HG03558 (cell line): ENCODE measurements around the gene OVCH2.
"Not testable (repeated sequence)": the region's sequence is repeated elsewhere in the genome, so short reads cannot be mapped to it uniquely, and the experiment has no call there.

Experiments used
- ATAC-seq: cut with Tn5 transposase; IDR thresholded peaks from one replicate; pipeline ENCODE4 v1.9.1; 2021; ENCODE audit warnings: moderate number of reproducible peaks; ENCODE audit not compliant: unreplicated experiment; ENCODE audit errors: extremely low read depth

The OVCH2 gene

DNA sequence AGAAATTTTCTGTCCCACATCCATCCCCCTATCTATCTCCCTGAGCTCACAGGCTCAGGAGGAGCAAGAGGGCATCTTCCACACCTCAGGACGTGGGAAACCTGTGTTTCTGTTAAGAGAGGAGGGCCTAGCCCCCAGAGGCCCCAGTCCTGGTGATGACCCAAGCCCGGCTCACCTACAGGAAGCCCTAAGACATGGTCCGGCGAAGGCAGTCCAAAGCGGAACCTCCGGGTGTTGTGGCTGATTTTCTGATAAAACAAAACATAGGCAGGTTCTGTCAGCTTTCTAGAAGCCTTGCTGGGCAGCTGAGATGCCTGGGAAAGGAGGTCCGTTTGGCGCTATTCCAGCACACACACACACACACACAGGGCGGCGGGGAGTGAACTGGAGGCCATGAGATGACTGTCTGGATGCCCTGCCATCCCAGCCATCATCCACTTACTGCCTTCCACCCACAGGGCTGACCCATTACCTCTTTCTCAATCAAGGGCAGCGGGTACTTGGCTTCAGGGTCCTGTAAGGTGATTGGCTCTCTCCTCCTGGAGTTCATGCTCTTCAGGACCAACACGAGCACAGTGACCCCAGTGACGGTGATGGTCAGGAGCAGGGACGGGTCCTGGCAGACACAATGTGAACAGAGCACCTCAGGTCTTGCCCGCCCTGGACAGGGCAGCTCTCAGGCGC, 33.9 kb downstream of the OVCH2 start:
- ATAC-seq: no peak

DNA sequence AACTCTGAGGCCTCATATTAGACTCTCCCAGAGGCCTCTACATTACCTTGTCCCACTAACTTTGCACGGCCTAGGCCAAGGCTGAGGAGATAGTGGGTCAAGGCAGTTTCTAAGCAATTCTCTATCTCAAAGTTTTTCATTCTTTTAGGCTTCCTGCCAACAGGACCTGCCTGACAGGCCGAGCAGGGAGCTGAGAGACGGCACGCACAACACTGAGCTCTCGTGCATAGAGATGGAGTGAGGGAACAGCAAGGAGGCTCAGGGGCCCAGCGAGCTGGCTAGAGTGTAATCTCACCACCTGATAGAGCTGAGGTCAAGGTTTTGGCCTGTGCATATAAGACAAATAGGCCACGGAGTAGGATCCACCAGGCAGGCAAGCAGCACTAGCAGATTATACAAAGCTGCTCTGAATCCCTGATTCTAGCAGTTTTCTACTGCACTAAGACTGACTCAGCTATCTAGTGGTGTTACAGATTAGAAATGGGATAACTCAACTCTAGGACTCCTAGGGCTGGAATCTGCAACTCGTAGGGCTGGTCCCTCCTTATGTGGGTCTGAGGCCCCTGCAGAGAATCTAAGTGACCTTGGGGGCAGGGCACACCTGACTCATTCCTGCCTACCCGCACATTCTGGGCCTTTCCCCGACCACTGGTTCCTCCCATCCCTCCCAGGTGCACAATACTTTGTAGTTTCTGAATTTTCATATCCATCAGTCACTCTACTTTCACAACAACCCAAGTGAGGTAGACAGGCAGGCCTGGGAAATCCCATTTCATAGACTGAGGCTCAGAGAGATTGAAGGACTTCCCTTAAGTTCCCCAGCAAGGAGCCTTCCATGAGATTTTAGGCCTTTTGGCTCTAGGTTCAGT, 34.7 kb downstream of the OVCH2 start:
- peak; percentile 81 for ATAC-seq

DNA sequence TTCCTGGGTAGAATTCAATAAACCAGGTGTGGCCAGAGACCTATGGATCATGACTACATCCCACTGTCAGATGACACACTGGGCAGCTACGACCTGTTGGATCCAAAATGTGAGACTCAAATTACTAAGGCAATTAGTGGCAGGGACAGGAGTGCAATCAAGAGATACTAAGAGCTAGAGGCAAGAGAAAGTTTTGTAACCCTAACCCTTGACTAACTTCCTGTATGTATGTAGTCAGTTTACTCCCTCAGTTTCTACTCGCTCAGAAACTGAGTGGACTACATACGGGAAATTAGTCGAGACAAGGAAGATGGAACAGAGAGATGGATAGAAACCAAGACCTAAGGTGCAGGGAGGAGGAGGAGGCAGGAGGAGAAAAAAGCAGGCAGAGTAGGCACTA, 35.6 kb downstream of the OVCH2 start:
- ATAC-seq: no peak

DNA sequence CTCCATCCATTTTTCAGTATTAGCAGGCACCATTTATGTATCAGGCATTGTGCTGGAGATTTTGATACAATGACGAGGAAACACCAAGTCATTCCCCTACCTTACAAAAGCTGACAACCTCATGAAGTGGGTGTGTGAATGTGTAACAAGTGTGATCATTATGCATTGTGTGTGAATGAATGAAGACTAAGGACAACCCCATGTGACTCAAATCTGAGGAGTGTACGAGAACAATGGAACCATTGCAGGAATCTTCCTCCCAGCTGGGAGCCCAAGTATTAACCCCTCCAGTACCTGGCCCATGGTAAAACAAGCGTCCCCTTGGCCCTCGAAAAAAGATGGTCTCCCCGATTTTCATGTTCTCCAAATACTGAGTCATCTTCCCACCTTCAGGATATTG, 37.4 kb downstream of the OVCH2 start:
- no peak for ATAC-seq

DNA sequence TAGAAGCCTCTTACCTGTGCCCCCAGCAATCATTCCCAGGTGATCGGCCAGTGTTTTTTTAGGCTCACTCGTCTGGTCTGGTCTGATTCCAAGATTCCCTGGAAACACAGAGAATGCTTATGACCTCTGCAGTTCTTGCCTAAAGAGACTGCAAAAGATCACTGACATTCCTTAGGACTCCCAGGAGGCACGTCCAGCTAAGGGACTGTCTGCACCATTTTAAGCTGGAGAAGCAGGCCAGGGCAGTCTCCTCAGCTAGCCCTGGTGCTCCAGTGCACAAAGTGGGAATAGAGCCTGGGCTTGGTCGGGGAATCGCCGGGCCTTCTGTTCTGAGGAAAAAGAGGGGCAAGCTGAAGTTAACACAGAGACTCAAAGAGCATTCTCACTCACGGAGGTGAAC, 37.8 kb downstream of the OVCH2 start:
- ATAC-seq: no peak

DNA sequence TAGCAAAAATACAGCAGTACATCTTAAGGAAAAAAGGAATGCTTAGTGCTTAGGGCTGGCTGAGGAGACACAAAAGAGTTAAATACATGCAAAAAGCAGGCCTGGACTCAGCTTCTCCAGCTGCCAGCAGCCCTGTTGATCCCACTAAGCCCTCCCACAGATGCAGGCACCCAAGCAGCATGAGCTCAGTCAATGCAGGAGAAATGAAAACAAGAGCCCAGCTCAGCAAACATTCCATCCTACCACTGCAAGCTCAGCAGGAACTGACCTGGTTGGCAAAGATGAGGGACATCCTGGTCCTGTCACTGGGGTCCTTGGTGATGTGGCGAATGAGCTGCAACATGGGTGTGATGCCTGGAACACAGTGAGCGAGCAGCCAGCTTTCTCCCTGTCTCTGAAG, 38.8 kb downstream of the OVCH2 start:
- no peak for ATAC-seq

DNA sequence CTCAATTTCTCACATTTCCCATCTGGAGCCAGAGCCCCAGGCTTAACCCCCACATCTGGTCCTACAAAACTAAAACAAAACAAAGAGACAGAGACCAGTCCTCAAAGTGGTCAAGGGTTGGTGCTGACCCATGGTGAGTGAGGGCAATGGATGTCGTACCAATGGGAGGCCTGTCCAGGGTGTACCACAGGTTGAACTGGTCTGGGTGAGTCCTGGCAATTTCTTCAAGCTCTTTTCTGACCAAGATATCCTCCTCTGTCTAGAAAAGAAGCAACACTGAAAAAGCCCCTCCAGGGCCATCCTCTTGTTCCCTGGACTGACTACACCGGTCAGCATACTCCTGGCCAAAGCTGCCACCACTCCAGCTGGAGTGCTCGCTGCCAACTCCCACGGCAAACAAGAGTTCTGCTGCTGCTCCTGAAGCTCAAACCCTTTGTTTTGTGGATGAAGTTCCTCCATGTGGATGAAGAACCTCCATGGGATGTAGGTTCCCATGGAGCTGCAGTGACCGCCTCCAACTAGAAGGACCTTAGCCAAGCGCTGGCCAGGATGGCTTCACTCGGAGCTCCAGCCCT, 39.9 kb downstream of the OVCH2 start:
- no peak for ATAC-seq

DNA sequence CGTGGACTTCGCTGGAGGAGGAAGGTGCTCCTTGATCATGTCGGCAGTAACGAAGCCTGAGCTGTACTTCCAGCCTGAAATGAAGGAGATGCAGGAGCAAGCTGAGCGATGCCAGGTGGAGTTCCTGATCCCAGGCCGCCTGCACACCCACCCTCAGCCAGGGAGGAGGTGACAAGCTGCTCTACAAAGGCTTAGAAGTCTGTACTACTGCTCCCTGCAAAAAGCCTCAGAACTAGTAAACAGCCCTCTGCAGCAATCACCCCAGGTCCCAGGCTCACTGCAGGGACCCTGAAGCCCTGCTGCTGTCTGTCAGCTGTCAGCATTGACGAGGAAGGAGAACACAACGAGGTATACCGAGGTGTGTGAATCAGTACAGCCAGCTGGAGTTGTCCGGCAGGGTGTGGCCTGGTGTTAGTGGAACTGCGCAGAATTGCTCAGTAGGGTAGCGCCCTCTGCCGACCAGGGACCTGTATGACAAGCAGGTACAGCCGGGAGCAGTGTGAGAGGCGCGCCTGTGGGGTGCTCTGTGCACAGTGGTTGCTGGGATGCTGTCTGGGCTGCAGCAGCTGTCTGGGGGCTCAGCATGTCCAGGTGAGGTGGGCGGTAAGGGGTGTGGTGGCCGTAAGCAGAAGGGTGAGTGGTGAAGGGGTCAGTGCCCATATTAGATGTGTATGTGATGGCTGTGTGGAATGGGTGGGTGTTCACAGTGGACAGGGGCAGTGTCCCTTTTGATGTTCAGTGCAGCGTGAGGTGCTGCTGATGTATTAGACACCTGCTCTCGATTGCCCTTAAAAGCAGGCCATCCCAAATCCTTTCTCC, 40.6 kb downstream of the OVCH2 start:
- peak; percentile 95 for ATAC-seq

DNA sequence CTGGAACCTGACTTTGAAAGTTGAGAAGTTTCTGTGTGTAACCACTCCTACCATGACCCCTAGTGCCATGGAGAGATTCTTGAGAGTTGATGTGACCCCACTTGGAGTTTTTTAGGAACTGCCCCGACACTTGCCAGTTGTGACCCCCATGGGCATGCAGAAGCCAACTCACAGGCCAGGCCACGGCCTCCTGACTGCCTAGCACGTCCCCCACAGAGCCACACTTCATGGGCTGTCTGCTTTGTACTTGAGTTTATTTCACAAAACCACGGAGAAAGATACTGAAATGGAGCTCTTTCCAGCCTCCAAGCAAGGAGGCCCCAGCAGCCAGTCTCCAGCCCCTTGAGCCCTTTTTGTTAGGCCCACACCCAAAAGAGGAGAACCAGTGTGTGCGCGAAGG, 41.4 kb downstream of the OVCH2 start:
- no peak for ATAC-seq

DNA sequence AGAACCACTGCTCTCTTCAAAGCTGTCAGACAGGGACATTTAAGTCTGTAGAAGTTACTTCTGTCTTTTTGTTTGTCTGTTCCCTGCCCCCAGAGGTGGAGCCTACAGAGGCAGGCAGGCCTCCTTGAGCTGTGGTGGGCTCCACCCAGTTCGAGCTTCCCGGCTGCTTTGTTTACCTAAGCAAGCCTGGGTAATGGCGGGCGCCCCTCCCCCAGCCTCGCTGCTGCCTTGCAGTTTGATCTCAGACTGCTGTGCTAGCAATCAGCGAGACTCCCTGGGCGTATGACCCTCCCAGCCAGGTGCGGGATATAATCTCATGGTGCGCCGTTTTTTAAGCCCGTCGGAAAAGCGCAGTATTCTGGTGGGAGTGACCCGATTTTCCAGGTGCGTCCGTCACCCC, 42.7 kb downstream of the OVCH2 start:
- ATAC-seq: not testable (repeated sequence)

DNA sequence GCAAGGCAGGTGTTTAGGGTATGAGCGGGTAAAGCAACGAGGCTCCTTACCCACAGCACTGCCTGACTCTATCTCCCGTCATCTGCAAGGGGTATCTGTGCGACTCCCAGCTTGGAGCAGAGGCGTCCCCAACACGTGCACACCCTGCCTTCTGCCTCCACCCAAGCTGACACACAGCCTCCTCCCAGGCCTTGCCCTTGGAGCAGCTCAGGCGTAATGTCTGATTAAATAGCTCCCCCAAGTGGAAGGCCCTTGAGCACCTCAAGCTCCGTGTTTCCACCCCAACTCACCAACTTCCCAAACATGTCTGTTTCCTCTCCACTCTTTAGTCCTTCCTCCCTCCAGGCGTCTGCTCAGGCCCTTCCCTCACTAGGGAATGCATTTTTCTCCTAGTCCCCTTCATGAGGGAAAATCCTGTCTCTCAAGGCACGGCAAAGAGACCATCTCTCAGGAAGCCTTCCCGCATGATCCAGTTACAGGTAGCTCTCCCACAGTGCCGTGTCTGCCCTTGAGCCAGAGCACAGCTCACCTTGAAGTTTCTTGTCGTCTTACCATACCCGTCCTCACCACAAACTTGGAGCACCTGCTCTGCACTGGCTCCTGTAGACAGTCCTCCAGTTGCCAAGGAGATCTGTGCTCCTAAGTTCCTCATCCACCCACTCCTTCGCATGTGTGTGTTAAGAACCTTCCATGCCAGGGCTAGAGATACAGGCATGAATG, 48.8 kb downstream of the OVCH2 start:
- ATAC-seq: no peak

DNA sequence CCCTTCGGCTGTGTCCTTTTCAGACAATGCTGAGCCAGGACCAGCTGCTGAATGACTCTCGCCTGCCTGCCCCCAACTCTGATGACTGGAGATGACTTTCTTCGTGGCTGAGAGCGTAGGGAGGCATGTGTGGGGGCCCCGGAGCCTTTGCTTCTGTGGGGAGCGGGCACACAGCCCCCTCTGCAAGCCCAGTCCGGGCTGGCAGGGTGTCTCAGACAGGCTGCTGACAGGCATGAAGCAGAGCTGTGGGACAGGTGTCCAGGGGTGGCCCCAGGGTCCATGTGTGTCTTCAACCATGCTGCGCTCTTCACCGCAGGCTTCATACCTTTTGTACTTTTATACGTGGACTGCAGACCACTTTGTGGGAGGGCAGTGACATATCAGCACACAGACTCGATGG, 49.6 kb downstream of the OVCH2 start:
- ATAC-seq: no peak

DNA sequence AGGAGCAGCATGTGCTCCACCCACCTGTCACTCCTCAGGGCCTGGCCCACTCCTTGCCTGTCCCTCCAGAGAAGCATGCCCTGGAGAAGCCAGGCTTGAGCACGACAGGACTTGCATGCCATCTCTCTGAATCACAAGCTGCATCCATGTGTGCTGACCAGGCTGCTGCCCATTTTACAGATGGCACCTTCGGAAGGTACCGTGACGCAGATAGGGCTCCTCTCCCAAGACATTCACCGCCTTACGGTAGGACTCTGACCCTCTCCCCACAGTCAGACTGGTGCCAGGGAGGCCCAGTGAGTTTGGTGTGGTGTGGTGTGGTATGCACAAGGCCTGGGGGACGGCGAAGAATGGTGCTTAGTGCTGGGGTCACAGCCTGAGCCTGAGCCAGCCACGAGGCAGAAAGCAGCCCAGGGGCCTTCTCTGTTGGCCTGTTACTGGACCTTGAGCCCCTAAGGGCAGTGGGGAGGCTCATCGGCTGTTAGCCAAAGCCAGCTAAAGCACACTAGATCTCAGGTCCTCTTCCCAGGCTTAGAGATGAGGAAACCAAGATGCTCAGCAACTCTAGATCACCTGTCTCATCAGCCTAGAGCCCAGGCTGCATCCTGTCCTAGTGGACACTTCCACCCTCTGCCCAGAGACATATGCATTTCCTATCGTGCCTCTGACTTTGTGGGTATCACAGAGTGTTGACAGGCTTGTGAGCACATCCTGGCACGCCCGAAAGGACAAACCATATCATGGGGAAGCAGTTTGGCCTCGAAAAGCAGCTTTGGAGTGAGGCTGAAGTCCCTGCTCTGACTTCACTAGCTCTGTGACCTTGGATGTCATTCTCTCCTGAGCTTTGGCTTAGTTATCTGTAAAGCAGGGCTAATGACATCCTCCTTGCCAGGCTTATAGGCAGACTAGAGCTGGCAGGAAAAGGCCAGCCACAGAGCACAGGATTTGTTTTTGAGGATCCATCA, 50.7 kb downstream of the OVCH2 start:
- no peak for ATAC-seq

DNA sequence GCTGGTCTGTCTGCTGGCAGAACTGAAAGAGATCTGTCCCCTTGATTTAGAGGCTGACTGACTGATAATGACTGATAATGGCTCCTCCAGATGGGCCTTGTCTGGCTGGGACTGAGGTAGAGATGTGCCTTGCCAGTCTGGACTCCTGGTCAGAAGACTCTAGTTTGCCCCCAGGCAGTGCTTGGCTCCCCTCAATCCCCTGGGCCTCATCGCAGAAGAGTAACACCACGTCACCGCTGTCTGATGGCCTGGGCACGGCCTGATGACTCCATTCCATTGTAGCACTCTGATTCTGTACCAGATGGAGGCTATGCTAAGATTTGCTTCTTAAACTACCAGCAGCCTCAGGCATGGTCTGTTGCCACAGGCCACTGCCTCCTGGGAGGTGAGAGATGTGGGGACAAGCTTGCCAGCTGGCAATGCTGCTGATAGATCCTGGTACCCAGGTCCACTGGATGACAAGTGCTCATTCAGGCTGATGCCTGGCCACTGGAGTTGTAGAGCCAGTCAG, 52.0 kb downstream of the OVCH2 start:
- ATAC-seq: no peak

DNA sequence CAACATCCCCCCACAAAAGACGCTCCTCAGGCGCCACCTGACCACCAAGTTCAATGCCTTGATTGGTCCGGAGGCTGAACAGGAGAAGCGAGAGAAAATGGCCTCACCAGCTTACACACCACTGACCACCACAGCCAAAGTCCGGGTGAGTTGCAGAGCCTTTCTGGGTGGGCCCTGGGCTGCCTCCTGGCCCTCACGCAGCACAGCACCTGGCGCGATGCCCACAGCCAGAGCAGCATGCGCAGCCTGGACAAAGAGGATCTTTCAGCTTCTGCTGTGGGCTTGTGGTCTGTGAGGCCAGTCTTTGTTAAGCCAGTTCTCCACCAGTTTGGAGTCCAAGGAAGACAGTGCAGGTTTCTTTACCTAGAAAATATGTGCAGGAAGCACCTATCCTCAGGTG, 54.6 kb downstream of the OVCH2 start:
- ATAC-seq: no peak

DNA sequence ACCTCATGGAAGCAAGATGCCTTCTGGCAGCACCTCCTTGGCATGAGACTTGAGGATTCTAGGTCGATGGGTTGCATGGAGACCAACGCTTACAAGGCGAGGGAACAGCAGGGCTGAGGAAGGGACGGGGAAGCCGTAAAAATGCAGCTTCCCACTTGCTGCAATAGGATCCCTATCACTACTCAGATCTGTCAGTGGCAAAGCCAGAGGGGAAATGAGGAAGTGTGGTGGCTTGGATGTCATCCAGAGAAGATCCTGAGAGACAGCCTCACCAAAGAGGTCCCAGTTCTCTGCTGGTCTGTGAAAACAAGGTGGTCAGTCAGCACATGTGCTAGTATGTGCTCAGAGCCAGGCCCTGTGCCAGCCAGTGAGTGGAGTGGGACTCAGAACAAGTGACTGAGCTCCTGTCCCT, 55.1 kb downstream of the OVCH2 start:
- ATAC-seq: no peak

DNA sequence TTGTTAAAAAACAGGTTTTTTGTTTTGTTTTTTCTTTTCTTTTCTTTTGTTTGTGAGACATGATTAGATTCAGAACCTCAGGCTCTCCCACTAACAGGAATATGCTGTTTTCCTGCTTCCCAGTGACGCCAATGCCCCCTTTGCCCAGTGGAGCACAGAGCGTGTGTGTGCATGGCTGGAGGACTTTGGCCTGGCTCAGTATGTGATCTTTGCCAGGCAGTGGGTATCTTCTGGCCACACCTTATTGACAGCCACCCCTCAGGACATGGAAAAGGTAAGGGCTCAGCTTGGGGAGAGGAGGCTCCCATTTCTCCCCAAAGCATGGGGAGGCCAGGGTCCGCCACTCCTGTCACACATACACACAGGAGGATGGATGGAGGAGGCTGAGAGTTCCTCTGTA, 58.0 kb downstream of the OVCH2 start:
- no peak for ATAC-seq

DNA sequence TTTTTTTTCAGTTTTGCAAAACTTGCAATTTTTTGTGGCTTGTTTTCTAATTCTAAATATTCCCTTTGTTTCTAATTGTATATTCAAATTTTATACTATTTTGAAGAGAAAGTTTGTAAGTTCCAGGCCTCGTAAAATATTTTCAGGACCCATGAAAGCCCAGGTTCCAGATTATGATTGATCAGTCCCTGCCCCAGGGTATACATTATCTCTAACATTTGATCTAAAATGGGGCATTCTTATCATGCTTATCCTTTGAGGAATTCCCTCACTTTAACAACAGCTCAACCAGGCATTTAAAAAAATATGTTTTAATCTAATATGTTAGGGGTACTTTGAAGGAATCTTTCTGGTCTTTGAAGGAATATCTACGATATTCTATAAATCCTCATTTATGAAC, 59.4 kb downstream of the OVCH2 start:
- no peak for ATAC-seq

DNA sequence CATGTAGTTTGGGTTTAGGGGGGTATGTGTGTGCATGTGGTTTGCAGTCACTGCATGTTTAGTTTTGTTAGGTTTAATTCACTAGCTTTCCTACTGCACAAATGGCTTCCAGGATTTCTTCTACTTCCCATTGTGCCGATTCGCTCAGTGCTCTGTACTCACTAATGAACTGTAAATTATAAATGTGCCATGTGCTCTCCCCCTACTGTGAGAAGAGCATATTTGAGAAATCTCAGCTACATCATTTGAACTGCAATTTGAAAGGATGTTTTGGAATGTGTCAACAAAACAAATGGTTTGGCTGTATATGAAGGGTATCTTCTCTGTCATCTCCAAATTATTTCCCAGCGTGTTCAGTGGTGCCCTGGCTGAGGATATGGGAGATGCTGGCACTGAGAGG, 61.1 kb downstream of the OVCH2 start:
- ATAC-seq: no peak
